HCT116 (cell line): ENCODE measurements around the gene TBCC.

Source experiments
- CBX3 ChIP-seq: IDR thresholded peaks from 2 replicates; pipeline ENCODE4 v1.6.1; 2012; ENCODE audit warnings: low read depth
- CEBPB ChIP-seq: IDR thresholded peaks from 2 replicates; pipeline ENCODE4 v1.6.1; 2012; ENCODE audit warnings: low read depth
- EZH2 ChIP-seq: fragments of 200-600 bp; sonication (generic); IDR thresholded peaks from 2 replicates; pipeline ENCODE4 v1.6.1; 2017; ENCODE audit warnings: antibody characterized with exemption, mixed run types
- POLR2A ChIP-seq: IDR thresholded peaks from 2 replicates; pipeline ENCODE4 v1.7.0; 2011; ENCODE audit warnings: borderline replicate concordance; ENCODE audit not compliant: insufficient read depth, insufficient read length; ENCODE audit errors: extremely low read depth
- POLR2AphosphoS5 ChIP-seq: IDR thresholded peaks from 2 replicates; pipeline ENCODE4 v1.6.1; 2011; ENCODE audit warnings: mild to moderate bottlenecking, low read depth, low read length, moderate library complexity
- RAD21 ChIP-seq: IDR thresholded peaks from 2 replicates; pipeline ENCODE4 v1.6.1; 2012; ENCODE audit warnings: low read depth, mild to moderate bottlenecking
- REST ChIP-seq: IDR thresholded peaks from 2 replicates; pipeline ENCODE4 v1.6.1; 2012; ENCODE audit warnings: low read depth
- SRF ChIP-seq: IDR thresholded peaks from 2 replicates; pipeline ENCODE4 v1.6.1; 2012; ENCODE audit warnings: low read depth
- YY1 ChIP-seq: IDR thresholded peaks from 2 replicates; pipeline ENCODE4 v1.6.1; 2011; ENCODE audit warnings: low read length, low read depth, moderate library complexity, mild to moderate bottlenecking; ENCODE audit not compliant: insufficient replicate concordance; ENCODE audit errors: extremely low read depth
- ZFX ChIP-seq: fragments of 450-650 bp; IDR thresholded peaks from 2 replicates; pipeline ENCODE4 v1.6.1; 2017
- TF ChIP-seq, protein P1 (sequence below), 3 experiments: fragments of 200-600 bp in 1 of 3; sonication (generic) in 1 of 3; IDR thresholded peaks in 2 of 3; conservative IDR thresholded peaks in 1 of 3; 2 replicates each; pipeline ENCODE4 v1.5.1; 2012 to 2017; ENCODE audit warnings: low read depth in 2 of 3, low read length in 2 of 3, antibody characterized with exemption in 1 of 3, borderline replicate concordance in 1 of 3, control low read depth in 1 of 3, mild to moderate bottlenecking in 1 of 3, mixed read lengths in 1 of 3, mixed run types in 1 of 3, moderate library complexity in 1 of 3; ENCODE audit not compliant: insufficient read depth in 1 of 3

DNA sequence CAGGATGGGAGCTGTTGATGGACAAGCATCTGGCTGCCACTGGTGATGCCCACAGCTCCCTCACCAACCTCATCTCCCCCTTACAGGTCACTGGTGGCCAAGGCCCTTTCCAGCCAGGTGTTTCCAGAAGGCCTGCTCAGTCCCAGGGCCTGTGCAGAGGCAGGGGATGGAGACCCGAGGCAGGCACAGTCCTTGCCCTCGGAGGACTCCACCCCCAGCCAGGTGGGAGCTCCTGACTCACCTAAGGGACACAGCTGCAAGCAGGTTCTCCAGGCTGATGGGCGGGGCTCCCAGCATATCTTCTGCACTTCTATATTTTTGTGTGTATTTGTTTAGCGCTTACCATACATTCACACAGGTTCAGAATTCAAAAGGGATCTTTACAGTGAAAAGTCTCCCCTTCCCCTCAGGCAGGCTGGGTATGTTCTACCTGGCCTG lies 40.9 kb downstream of the TBCC start:
- TF ChIP-seq, protein P1, sequence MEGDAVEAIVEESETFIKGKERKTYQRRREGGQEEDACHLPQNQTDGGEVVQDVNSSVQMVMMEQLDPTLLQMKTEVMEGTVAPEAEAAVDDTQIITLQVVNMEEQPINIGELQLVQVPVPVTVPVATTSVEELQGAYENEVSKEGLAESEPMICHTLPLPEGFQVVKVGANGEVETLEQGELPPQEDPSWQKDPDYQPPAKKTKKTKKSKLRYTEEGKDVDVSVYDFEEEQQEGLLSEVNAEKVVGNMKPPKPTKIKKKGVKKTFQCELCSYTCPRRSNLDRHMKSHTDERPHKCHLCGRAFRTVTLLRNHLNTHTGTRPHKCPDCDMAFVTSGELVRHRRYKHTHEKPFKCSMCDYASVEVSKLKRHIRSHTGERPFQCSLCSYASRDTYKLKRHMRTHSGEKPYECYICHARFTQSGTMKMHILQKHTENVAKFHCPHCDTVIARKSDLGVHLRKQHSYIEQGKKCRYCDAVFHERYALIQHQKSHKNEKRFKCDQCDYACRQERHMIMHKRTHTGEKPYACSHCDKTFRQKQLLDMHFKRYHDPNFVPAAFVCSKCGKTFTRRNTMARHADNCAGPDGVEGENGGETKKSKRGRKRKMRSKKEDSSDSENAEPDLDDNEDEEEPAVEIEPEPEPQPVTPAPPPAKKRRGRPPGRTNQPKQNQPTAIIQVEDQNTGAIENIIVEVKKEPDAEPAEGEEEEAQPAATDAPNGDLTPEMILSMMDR (IDR thresholded peaks at IDR 0.05 in 2 of 3, conservative IDR thresholded peaks at IDR 0.05 in 1 of 3; ENCODE audit: borderline replicate concordance in 1 of 3, insufficient read depth in 1 of 3, low read depth in 2 of 3, low read length in 2 of 3) = no peak
- TF ChIP-seq POLR2A (no peak), RAD21 (no peak), POLR2AphosphoS5 (no peak), CEBPB (no peak), ZFX (no peak), REST (no peak), CBX3 (no peak), SRF (no peak), EZH2 (no peak), YY1 (no peak)
